DMS 273 treated with DMSO at 0.1 percent for 48 hours (cell line): ENCODE data around the gene DHRS12.

ENCODE experiments used
- DNase-seq: peaks from one replicate; lab custom pipeline; 2025; lab: John Stamatoyannopoulos, UW

The DHRS12 gene

DNA sequence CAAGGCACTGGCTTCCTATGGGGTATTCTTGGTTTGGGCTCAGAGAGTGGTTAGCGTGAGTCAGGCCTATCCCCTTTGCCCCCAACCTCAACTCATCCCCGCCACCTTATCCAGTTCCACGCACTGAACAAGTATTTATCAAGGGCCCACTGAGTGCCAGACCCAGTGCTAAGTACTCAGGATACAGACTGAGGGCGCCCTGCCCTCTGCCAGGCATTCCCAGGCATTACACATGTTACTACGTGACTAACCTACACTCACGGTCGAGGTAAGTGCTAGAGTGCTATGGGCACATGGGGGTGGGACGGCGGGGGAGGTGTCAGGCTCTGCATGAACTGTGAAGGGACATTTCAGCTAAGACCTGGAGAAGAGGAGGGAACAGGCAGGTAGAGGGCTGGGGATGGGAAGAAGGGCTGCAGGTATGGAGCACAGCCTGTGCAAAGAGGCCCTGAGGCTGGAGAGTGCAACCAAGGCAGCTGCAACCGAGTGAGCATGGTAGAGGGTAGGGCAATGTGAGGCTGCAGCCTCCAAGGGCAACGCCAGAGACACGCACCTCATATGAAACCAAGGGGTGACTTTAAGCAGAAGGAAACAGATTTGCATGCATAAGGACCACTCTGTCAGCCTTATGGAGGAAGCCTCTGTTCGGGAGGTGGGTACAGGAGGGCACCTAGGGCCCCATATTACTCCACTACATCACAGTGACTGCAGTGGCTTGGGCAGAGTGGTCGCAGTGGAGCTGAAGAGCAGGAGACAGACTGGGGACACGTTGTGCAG is 22.5 kb downstream of the DHRS12 start:
- no peak for DNase-seq

DNA sequence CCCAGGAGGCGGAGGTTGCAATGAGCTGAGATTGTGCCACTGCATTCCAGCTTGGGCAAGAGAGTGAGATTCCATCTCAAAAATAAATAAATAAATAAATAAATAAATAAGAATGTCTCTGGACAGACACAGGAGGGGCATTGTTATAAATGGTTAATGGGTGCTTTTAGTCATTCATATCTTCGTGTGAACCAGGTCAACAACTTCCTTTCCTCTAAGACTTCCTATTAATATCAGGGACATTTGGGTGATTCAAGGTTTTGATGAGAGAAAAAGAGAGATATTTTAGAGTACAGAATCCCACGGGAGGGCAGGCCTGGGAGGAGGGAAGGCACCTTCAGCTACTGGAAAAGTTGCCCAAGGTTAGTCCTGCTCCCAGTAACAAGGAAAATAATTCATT is 23.9 kb downstream of the DHRS12 start:
- DNase-seq: no peak

DNA sequence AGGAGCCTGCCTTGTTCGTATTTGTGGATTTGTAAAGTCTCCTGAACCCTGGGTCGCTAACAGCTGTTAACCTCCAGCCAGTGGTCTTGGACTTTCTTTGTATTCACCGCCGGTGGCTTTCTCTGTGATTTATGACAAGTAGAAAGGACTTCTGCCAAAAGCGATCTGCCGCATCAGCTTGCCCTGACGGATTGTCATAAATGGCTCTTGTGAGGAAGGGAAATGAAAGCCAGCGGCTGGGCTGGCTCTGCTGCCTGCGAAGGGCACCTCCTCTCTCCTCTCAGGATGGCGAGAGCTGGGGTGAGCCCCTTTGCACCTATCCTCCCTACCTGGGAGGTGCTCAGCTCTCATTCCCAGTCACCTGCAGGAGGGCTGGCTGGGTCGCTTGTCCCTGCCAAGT is 25.6 kb downstream of the DHRS12 start:
- no peak for DNase-seq

DNA sequence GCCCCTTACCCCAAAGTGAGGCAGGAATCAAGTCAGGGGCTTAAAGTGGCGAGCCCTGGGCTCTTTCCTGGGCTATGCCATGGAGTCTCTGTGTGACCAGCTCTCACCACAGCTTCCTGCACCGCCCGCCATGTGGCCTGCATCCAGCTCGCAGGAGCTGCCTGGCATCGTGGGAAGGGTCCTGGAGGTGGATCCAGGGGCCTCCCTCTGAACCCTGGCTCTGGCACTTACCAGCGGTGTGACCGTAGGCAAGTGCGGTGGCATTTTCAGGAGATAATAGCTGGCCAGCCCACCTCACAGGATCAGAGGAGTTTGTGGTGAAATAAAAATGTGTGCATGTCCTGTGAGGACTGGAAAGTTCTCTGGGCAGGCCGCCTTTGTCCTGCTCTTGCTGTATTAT is 26.0 kb downstream of the DHRS12 start:
- no peak for DNase-seq

DNA sequence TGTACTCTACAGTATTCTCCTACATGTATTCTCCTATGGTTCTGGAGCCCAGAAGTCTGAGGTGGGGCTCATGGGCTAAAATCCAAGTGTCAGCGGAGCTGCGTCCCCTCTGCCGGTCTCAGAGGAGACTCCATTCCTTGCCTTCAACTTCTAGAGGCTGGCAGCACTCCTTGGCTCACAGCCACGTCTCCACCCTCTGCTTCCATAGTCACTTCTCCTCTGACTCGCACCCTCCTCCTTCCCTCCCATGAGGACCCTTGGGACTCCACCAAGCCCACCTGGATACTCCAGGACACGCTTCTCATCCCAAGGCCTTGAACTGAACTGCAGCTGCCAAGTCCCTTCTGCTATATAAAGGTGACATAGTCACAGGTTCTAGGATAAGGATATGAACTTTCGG is 27.8 kb downstream of the DHRS12 start:
- DNase-seq: no peak

GRCh38 chr13:51773515-51773914 is 30.4 kb downstream of the DHRS12 start:
- DNase-seq: no peak

- no peak for DNase-seq
Measured at GRCh38 chr13:51772781-51773180, 31.2 kb downstream of the DHRS12 start.

GRCh38 chr13:51772105-51772455 is 31.9 kb downstream of the DHRS12 start:
- no peak for DNase-seq

DNA sequence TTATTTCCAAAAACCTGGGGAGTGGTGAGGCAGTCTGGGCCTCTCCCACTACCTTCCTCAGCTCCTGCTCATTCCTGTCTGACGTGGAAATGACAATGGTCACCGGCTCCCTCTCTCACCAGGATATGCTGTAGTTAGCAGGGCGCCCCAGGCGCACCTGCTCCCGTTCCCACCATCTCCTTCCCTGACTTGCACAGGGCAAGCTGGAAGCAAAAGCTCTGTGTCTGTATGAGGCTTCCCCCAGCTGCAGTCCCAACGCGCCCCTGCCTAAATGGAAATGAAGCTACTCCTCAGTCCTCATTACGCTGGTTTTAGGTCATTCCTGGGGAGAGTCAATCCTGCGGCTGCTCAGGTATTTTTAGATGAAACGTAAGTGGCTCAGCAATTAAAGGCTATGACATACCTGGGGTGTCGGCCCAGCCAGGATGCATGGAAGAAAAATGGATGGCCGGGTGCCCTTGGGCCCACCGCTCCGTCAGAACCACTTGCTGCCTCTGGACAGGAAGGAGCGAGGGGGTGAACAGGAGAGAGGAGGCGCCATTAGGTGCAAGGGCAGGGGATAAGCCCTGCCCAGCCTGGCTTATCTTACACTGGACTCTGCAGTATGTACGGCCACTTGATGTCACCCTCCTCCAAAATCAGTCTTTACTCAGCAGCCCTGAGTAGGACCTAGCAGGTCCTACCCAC is 32.4 kb downstream of the DHRS12 start:
- no peak for DNase-seq

DNA sequence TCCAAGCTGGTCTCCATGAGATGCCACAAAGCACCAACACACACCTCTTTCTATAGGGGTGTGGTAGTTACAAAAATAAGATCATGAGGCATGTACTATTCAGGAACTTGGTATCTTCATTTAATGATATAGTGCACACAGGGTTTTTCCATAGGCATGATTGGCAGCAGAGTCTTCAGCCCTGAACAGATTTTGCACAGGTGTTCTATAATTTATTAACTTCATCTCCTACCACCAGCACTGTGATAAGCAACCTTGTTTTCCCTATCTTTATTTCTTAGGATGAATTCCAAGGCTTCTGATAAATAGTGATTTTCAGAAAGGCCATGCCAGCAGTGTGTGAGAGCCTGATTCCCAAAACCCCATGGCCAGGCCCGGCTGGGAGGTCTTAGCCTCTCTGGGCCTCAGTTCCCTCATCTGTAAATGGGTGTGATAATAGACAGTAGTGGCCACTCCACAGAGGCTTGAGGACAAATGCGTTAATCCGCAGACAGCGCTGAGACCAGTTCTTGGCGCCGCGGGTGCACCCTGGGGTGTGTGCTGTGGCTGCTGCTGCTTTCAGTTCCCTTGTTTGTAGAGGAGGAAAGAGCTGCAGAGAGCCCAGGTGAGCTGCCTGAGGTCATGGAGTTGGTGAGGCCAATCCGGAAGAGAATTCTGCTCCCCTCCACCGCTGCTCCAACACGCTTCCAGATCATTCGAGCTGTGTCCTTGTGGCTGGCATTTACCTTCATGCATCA is 33.1 kb downstream of the DHRS12 start:
- DNase-seq: no peak

GRCh38 chr13:51770160-51770559 is 33.8 kb downstream of the DHRS12 start:
- no peak for DNase-seq

- DNase-seq: no peak
Measured at GRCh38 chr13:51769455-51770127, 34.4 kb downstream of the DHRS12 start.

DNA sequence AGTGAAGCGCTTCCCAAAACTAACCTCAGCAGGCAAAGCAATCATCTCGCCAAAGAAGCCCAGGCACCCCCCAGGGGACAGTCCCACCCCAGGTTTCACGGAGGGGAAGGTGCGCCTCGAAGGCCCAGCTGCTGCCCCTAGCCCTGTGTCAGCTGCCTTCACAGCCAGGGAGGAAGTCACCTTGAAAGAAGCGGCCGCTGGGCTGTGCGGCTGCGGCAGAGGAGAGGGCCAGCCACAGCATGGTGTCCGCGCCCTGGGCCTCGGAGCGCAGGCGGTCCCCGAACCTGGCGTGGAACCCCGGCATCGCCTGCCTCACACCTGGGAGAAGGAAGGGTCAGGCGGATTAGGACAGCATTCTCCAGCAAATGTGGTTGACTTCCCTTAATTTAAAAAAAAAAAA is 35.0 kb downstream of the DHRS12 start:
- no peak for DNase-seq

GRCh38 chr13:51768378-51768921 is 35.5 kb downstream of the DHRS12 start:
- no peak for DNase-seq

GRCh38 chr13:51767100-51767499 is 36.9 kb downstream of the DHRS12 start:
- no peak for DNase-seq

GRCh38 chr13:51765142-51765515 is 38.8 kb downstream of the DHRS12 start:
- DNase-seq: no peak

- DNase-seq: no peak
Measured at GRCh38 chr13:51764184-51765141, 39.5 kb downstream of the DHRS12 start.

DNA sequence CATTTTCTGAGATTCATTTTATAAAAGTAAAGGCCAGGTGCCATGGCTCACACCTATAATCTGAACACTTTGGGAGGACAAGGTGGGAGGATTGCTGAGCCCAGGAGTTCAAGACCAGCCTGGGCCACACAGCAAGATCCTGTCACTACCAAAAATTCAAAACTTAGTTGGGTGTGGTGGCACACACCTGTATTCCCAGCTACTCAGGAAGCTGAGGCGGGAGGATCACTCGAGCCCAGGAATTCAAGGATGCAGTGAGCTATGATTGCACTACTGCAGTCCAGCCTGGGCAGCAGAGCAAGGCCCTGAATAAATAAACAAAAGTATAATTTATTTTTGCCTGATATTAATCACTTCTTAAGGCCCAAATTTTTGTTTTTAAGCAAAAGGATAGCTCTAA is 40.5 kb downstream of the DHRS12 start:
- no peak for DNase-seq

- no peak for DNase-seq
Measured at GRCh38 chr13:51761643-51762350, 42.2 kb downstream of the DHRS12 start.

GRCh38 chr13:51760592-51760991 is 43.4 kb downstream of the DHRS12 start:
- no peak for DNase-seq

- no peak for DNase-seq
Measured at GRCh38 chr13:51759240-51759639, 44.7 kb downstream of the DHRS12 start.
